ENCODE data around the gene RAB8A. TPM values are rescaled to one million over a fixed set of nuclear protein-coding genes. Genes with fewer than 3 reads are reported as not detected.

Gene RAB8A
- polyA plus RNA-seq = 14.8 and 20.2 TPM in 2 replicates

GRCh38 chr19:16111160-16111908 lies at the start of gene RAB8A:
TSS of gene RAB8A (plus strand) at chr19:16111889. CDS start at chr19:16111902, 13 bp downstream.

GRCh38 chr19:16076154-16076957 lies 35.3 kb upstream of the RAB8A start, which contains the start of gene TPM4:
TSS of gene TPM4 (plus strand) at chr19:16076495. CDS start at chr19:16076566, 71 bp downstream.

GRCh38 chr19:16143399-16144215 lies 31.9 kb downstream of the RAB8A start, which contains the start of gene HSH2D:
TSS of gene HSH2D (plus strand) at chr19:16143685. CDS start at chr19:16148751, 5,066 bp downstream.

Other genes starting within 250 kb of the RAB8A start
- not detected in 2 replicates for gene CYP4F2, start 213.8 kb upstream of the RAB8A start, polyA plus RNA-seq
- gene CYP4F11, start 177.4 kb upstream of the RAB8A start, polyA plus RNA-seq = 0.89 and 1.3 TPM in 2 replicates
- gene OR10H4, start 162.9 kb upstream of the RAB8A start, polyA plus RNA-seq = not detected in 2 replicates
- gene TPM4, start 35.4 kb upstream of the RAB8A start, polyA plus RNA-seq = 19.5 and 26.0 TPM in 2 replicates
- not detected in 2 replicates for gene HSH2D, start 31.8 kb downstream of the RAB8A start, polyA plus RNA-seq
- gene CIB3, start 61.6 kb downstream of the RAB8A start, polyA plus RNA-seq = not detected in 2 replicates
- gene FAM32A, start 73.5 kb downstream of the RAB8A start, polyA plus RNA-seq = 61.8 and 79.9 TPM in 2 replicates
- gene AP1M1, start 86.0 kb downstream of the RAB8A start, polyA plus RNA-seq = 8.9 and 9.0 TPM in 2 replicates
- gene KLF2, start 212.9 kb downstream of the RAB8A start, polyA plus RNA-seq = not detected in 2 replicates